Measurements from ENCODE around the gene NFIL3. TPM values are rescaled to one million over a fixed set of nuclear protein-coding genes. Genes with fewer than 3 reads are reported as not detected.

The NFIL3 gene
- total and polyA plus RNA-seq, 2 of the 8 experiments (the other 6 are each of a cell fraction or from before 2014, with no cell fraction given): 3.4 to 13.5 TPM

DNA sequence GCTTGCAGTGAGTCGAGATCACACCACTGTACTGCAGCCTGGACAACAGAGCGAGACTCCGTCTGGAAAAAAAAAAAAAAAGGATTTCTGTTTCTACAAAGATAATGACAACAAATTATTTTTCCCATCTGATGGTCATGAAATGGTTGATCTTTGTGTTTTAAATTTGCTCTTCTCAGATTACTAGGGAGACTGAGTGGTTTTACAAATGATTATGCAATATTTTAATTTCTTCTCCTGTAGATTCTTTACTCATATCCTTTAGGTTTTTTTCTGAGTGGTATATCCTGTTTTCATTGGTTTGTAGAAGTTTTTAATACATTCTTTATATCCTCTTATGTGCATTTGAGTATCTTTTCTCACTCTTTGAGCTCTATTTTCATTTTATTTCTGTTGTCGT is 41.3 kb downstream of the NFIL3 start:
- Histone ChIP-seq H2BK120ac (replicated peaks; ENCODE audit: low read depth, low read length) (no peak overlapping the region), H2BK15ac (ENCODE audit: low read length) (no peak overlapping the region), H3K23ac (ENCODE audit: insufficient read length) (no peak overlapping the region), H2BK12ac (ENCODE audit: low read depth, low read length) (no peak overlapping the region), H4K91ac (replicated peaks; ENCODE audit: insufficient read length, low read length) (no peak overlapping the region), H3K9ac (replicated peaks in 1 of 4; ENCODE audit: extremely low read depth in 1 of 4, low read depth in 3 of 4, low read length in 3 of 4) (no peak overlapping the region), H4K5ac (ENCODE audit: insufficient read length, low read depth, low read length) (no peak overlapping the region), H3K4ac (replicated peaks; ENCODE audit: insufficient read length, low read depth, low read length) (no peak overlapping the region), H3K79me2 (ENCODE audit: control insufficient read depth in 1 of 2, insufficient read depth in 2 of 2, low read length in 2 of 2) (no peaks in the 10 kb centered on the region), H3K79me1 (ENCODE audit: low read depth, low read length) (no peaks in the 10 kb centered on the region), H2BK5ac (ENCODE audit: low read depth, low read length) (no peak overlapping the region), H3K27ac (ENCODE audit: low read depth, low read length) (no peak overlapping the region), H3K23me2 (ENCODE audit: low read depth, low read length) (no peaks in the 10 kb centered on the region), H2AK5ac (ENCODE audit: low read depth, low read length) (no peak overlapping the region), H2AFZ (ENCODE audit: low read length) (no peak overlapping the region), H3K4me3 (ENCODE audit: extremely low read depth in 1 of 4, insufficient read depth in 2 of 4, low read depth in 3 of 4, low read length in 4 of 4) (no peak overlapping the region), H3K14ac (ENCODE audit: insufficient read length) (no peak overlapping the region), H3K9me3 (ENCODE audit: insufficient read depth in 2 of 2, low read depth in 1 of 2, low read length in 1 of 2) (no peaks in the 10 kb centered on the region; a peak in 1 of 4 replicates), H4K8ac (ENCODE audit: extremely low read depth, insufficient read depth, low read length) (no peak overlapping the region), H3K4me1 (replicated peaks in 1 of 4; ENCODE audit: control insufficient read depth in 3 of 4, insufficient read depth in 4 of 4, low read length in 3 of 4) (no peaks in the 10 kb centered on the region), H2BK20ac (ENCODE audit: low read length) (no peak overlapping the region), H4K20me1 (replicated peaks in 1 of 2; ENCODE audit: control insufficient read depth in 1 of 2, insufficient read depth in 2 of 2, low read length in 2 of 2) (no peaks in the 10 kb centered on the region), H3K4me2 (ENCODE audit: insufficient read depth in 1 of 2, low read depth in 2 of 2, low read length in 2 of 2) (no peak overlapping the region), H3K56ac (replicated peaks; ENCODE audit: insufficient read length, low read depth, low read length) (no peak overlapping the region), H3K18ac (ENCODE audit: extremely low read depth, low read length) (no peak overlapping the region), H3K27me3 (replicated peaks in 1 of 4; ENCODE audit: control insufficient read depth in 3 of 4, extremely low read depth in 1 of 4, insufficient read depth in 3 of 4, low read length in 3 of 4) (no peaks in the 10 kb centered on the region), H3K36me3 (ENCODE audit: control insufficient read depth in 2 of 4, insufficient read depth in 4 of 4, low read length in 3 of 4) (no peaks in the 10 kb centered on the region)
- no peak for TF ChIP-seq BCL11A (IDR thresholded peaks at IDR 0.05; ENCODE audit: low read depth in 2 of 2, low read length in 2 of 2)
- ChIA-PET POLR2A (ENCODE audit: partially characterized antibody) (no interaction called here), CTCF (ENCODE audit: partially characterized antibody) (no interaction called here)
- FAIRE-seq (no peak), DNase-seq (ENCODE audit: low read depth in 1 of 2, low spot score in 2 of 2) (no peak)
- WGBS, 2 experiments (ENCODE audit: extremely low coverage in 1 of 2, insufficient coverage in 1 of 2, insufficient read length in 1 of 2, insufficient replicate concordance in 2 of 2, low coverage in 1 of 2, low lambda C conversion rate in 2 of 2, missing lambda C conversion rate in 1 of 2): 89% methylated on average over 3 of the region's 4 CpGs; no CpG with 5 or more reads in 1 of the 2 experiments

Data from H1 (cell line).